WTC11 (cell line): ENCODE results near the gene C8B. TPM values are rescaled to one million over a fixed set of nuclear protein-coding genes. Genes with fewer than 3 reads are reported as not detected.

Experiments
- ATAC-seq: fragments of 200-7000 bp; cut with Tn5 transposase; 2 replicates; pipeline ENCODE4 v1.10.0; 2021; ENCODE audit warnings: mild to moderate bottlenecking, moderate library complexity
- CTCF ChIA-PET: fragments of 300-600 bp; sonication (Branson Sonifier 250); formaldehyde crosslinking; loops from one replicate; lab custom pipeline; 2021; ENCODE audit warnings: antibody characterized with exemption; lab: Charles Lee
- POLR2A ChIA-PET: fragments of 350-600 bp; sonication (Branson Sonifier 250); formaldehyde crosslinking; loops from one replicate; lab custom pipeline; 2021; ENCODE audit warnings: antibody characterized with exemption; lab: Charles Lee
- DNase-seq: peaks from one replicate; pipeline ENCODE4 v3.0.0; 2021; ENCODE audit warnings: low spot score
- H3K27ac Mint-ChIP-seq: 2 replicates; pipeline ENCODE4 v1.8.0; 2021; ENCODE audit warnings: mixed read lengths
- H3K27me3 Mint-ChIP-seq: 2 replicates; pipeline ENCODE4 v1.8.0; 2021; ENCODE audit warnings: low read depth, mild to moderate bottlenecking, moderate library complexity, mixed read lengths
- H3K36me3 Mint-ChIP-seq: 2 replicates; pipeline ENCODE4 v1.8.0; 2021; ENCODE audit warnings: mixed read lengths
- H3K4me1 Mint-ChIP-seq: 2 replicates; pipeline ENCODE4 v1.8.0; 2022; ENCODE audit warnings: mixed read lengths
- H3K4me3 Mint-ChIP-seq: 2 replicates; pipeline ENCODE4 v1.8.0; 2021; ENCODE audit warnings: mild to moderate bottlenecking, moderate library complexity, mixed read lengths
- H3K9me3 Mint-ChIP-seq: 2 replicates; pipeline ENCODE4 v1.8.0; 2021; ENCODE audit warnings: mixed read lengths
- AR ChIP-seq: fragments of 250-450 bp; sonication (Bioruptor Pico); IDR thresholded peaks from 2 replicates; pipeline ENCODE4 v1.9.0; 2021; ENCODE audit warnings: mild to moderate bottlenecking
- ATF2 ChIP-seq: sonication (generic); formaldehyde crosslinking; IDR thresholded peaks from 2 replicates; pipeline ENCODE4 v1.8.1; 2022; ENCODE audit warnings: low read depth, missing genetic modification reagents, borderline replicate concordance
- CBFB ChIP-seq: sonication (generic); formaldehyde crosslinking; IDR thresholded peaks from 2 replicates; pipeline ENCODE4 v1.8.1; 2022; ENCODE audit warnings: mild to moderate bottlenecking, low read depth, missing genetic modification reagents
- CREM ChIP-seq: sonication (generic); formaldehyde crosslinking; IDR thresholded peaks from 2 replicates; pipeline ENCODE4 v1.8.1; 2022; ENCODE audit warnings: mild to moderate bottlenecking, missing genetic modification reagents, moderate library complexity
- ETV6 ChIP-seq: sonication (generic); formaldehyde crosslinking; IDR thresholded peaks from 2 replicates; pipeline ENCODE4 v1.8.1; 2022; ENCODE audit warnings: mild to moderate bottlenecking, missing genetic modification reagents
- HMGA2 ChIP-seq: fragments of 250-450 bp; sonication (Bioruptor Pico); IDR thresholded peaks from 2 replicates; pipeline ENCODE4 v1.4.0; 2021; ENCODE audit warnings: mild to moderate bottlenecking, moderate library complexity
- HMGXB4 ChIP-seq: sonication (generic); formaldehyde crosslinking; IDR thresholded peaks from 2 replicates; pipeline ENCODE4 v1.8.1; 2023; ENCODE audit warnings: mild to moderate bottlenecking, moderate library complexity, missing genetic modification reagents
- JUN ChIP-seq: sonication (generic); formaldehyde crosslinking; IDR thresholded peaks from 2 replicates; pipeline ENCODE4 v1.8.0; 2023; ENCODE audit warnings: mild to moderate bottlenecking, missing genetic modification reagents
- KAT7 ChIP-seq: sonication (generic); formaldehyde crosslinking; IDR thresholded peaks from 2 replicates; pipeline ENCODE4 v1.8.1; 2023; ENCODE audit warnings: missing genetic modification reagents, mild to moderate bottlenecking, borderline replicate concordance
- NFE2L1 ChIP-seq: sonication (generic); formaldehyde crosslinking; IDR thresholded peaks from 2 replicates; pipeline ENCODE4 v1.8.1; 2023; ENCODE audit warnings: missing genetic modification reagents
- NFYB ChIP-seq: sonication (generic); formaldehyde crosslinking; conservative IDR thresholded peaks from 2 replicates; pipeline ENCODE4 v1.8.0; 2022; ENCODE audit warnings: low read depth, missing genetic modification reagents
- RORB ChIP-seq: fragments of 250-450 bp; sonication (Bioruptor Pico); IDR thresholded peaks from 2 replicates; pipeline ENCODE4 v1.9.0; 2021; ENCODE audit warnings: mild to moderate bottlenecking
- SMAD3 ChIP-seq: sonication (generic); formaldehyde crosslinking; IDR thresholded peaks from 2 replicates; pipeline ENCODE4 v1.8.0; 2022; ENCODE audit warnings: missing genetic modification reagents, mild to moderate bottlenecking, borderline replicate concordance
- SP1 ChIP-seq: sonication (generic); formaldehyde crosslinking; conservative IDR thresholded peaks from 2 replicates; pipeline ENCODE4 v1.8.1; 2022; ENCODE audit warnings: missing genetic modification reagents
- TEAD1 ChIP-seq: sonication (generic); formaldehyde crosslinking; IDR thresholded peaks from 2 replicates; pipeline ENCODE4 v1.8.0; 2022; ENCODE audit warnings: mild to moderate bottlenecking, missing genetic modification reagents
- ZMAT4 ChIP-seq: fragments of 250-450 bp; sonication (Bioruptor Pico); IDR thresholded peaks from 2 replicates; pipeline ENCODE4 v1.9.0; 2021; ENCODE audit warnings: mild to moderate bottlenecking
- total RNA-seq: library from RNA; stranded (reverse); gene quantifications from 3 replicates; pipeline ENCODE4 v1.2.3, GENCODE V29; 2021
- TF ChIP-seq, protein P1 (sequence below): fragments of 250-450 bp; sonication (Bioruptor Pico); IDR thresholded peaks from 2 replicates; pipeline ENCODE4 v1.8.0; 2021; ENCODE audit warnings: mild to moderate bottlenecking
- TF ChIP-seq, protein P2 (sequence below): fragments of 250-450 bp; sonication (Bioruptor Pico); IDR thresholded peaks from 2 replicates; pipeline ENCODE4 v2.1.2; 2022; ENCODE audit warnings: mild to moderate bottlenecking, moderate library complexity
- TF ChIP-seq, protein P3 (sequence below): sonication (generic); formaldehyde crosslinking; IDR thresholded peaks from 2 replicates; pipeline ENCODE4 v1.8.1; 2023; ENCODE audit warnings: mild to moderate bottlenecking, missing genetic modification reagents, moderate library complexity
- TF ChIP-seq, protein P4 (sequence below): fragments of 250-450 bp; sonication (Bioruptor Pico); IDR thresholded peaks from 2 replicates; pipeline ENCODE4 v1.9.0; 2021; ENCODE audit warnings: mild to moderate bottlenecking, borderline replicate concordance

Gene C8B
- total RNA-seq, 1 experiment from 2014 or later, result 0.46 TPM

- TF ChIP-seq, protein P1, sequence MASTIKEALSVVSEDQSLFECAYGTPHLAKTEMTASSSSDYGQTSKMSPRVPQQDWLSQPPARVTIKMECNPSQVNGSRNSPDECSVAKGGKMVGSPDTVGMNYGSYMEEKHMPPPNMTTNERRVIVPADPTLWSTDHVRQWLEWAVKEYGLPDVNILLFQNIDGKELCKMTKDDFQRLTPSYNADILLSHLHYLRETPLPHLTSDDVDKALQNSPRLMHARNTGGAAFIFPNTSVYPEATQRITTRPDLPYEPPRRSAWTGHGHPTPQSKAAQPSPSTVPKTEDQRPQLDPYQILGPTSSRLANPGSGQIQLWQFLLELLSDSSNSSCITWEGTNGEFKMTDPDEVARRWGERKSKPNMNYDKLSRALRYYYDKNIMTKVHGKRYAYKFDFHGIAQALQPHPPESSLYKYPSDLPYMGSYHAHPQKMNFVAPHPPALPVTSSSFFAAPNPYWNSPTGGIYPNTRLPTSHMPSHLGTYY (CRISPR knock-in tag), result no peak
- TF ChIP-seq SP1 (CRISPR knock-in tag) (no peak), ATF2 (no peak), ZMAT4 (CRISPR knock-in tag) (no peak), HMGA2 (CRISPR knock-in tag) (no peak), CBFB (CRISPR knock-in tag) (no peak), CREM (CRISPR knock-in tag) (no peak), TEAD1 (no peak), AR (CRISPR knock-in tag) (no peak), JUN (CRISPR knock-in tag) (no peak)
- TF ChIP-seq, protein P2, sequence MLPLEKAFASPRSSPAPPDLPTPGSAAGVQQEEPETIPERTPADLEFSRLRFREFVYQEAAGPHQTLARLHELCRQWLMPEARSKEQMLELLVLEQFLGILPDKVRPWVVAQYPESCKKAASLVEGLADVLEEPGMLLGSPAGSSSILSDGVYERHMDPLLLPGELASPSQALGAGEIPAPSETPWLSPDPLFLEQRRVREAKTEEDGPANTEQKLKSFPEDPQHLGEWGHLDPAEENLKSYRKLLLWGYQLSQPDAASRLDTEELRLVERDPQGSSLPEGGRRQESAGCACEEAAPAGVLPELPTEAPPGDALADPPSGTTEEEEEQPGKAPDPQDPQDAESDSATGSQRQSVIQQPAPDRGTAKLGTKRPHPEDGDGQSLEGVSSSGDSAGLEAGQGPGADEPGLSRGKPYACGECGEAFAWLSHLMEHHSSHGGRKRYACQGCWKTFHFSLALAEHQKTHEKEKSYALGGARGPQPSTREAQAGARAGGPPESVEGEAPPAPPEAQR, result no peak
These were observed 29.7 kb upstream of the C8B start (continued) for GRCh38 chr1:56995414-56996100.

DNA sequence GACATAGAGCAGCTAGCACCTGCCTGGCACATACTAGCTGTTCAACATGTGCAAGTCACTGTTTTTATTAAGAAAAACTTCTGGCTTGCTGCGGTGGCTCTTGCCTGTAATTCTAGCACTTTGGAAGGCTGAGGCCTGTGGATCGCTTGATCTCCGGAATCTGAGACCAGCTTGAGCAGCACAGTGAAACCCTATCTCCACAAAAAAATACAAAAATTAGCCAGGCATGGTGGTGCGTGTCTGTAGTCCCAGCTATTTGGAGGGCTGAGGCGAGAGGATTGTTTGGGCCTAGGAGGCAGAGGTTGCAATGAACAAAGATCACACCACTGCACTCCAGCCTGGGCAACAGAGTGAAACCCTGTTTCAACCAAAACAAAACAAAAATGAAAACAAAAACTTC, 27.7 kb upstream of the C8B start:
- Mint-ChIP-seq H3K4me1 (peaks cover 18% of the 10 kb centered on the region), H3K27me3 (no peaks in the 10 kb centered on the region), H3K4me3 (no peak overlapping the region), H3K9me3 (no peaks in the 10 kb centered on the region), H3K27ac (no peak overlapping the region), H3K36me3 (no peaks in the 10 kb centered on the region)
- ChIA-PET POLR2A (no interaction called here), CTCF (no interaction called here)
- ATAC-seq (no peak), DNase-seq (no peak)
- TF ChIP-seq, protein P3, sequence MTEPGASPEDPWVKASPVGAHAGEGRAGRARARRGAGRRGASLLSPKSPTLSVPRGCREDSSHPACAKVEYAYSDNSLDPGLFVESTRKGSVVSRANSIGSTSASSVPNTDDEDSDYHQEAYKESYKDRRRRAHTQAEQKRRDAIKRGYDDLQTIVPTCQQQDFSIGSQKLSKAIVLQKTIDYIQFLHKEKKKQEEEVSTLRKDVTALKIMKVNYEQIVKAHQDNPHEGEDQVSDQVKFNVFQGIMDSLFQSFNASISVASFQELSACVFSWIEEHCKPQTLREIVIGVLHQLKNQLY, result no peak
- TF ChIP-seq CREM (CRISPR knock-in tag) (no peak), SMAD3 (CRISPR knock-in tag) (no peak), HMGXB4 (CRISPR knock-in tag) (no peak), ATF2 (no peak), KAT7 (no peak), NFE2L1 (CRISPR knock-in tag) (no peak), NFYB (CRISPR knock-in tag) (no peak), ETV6 (CRISPR knock-in tag) (no peak), RORB (CRISPR knock-in tag) (no peak)
- TF ChIP-seq, protein P4, sequence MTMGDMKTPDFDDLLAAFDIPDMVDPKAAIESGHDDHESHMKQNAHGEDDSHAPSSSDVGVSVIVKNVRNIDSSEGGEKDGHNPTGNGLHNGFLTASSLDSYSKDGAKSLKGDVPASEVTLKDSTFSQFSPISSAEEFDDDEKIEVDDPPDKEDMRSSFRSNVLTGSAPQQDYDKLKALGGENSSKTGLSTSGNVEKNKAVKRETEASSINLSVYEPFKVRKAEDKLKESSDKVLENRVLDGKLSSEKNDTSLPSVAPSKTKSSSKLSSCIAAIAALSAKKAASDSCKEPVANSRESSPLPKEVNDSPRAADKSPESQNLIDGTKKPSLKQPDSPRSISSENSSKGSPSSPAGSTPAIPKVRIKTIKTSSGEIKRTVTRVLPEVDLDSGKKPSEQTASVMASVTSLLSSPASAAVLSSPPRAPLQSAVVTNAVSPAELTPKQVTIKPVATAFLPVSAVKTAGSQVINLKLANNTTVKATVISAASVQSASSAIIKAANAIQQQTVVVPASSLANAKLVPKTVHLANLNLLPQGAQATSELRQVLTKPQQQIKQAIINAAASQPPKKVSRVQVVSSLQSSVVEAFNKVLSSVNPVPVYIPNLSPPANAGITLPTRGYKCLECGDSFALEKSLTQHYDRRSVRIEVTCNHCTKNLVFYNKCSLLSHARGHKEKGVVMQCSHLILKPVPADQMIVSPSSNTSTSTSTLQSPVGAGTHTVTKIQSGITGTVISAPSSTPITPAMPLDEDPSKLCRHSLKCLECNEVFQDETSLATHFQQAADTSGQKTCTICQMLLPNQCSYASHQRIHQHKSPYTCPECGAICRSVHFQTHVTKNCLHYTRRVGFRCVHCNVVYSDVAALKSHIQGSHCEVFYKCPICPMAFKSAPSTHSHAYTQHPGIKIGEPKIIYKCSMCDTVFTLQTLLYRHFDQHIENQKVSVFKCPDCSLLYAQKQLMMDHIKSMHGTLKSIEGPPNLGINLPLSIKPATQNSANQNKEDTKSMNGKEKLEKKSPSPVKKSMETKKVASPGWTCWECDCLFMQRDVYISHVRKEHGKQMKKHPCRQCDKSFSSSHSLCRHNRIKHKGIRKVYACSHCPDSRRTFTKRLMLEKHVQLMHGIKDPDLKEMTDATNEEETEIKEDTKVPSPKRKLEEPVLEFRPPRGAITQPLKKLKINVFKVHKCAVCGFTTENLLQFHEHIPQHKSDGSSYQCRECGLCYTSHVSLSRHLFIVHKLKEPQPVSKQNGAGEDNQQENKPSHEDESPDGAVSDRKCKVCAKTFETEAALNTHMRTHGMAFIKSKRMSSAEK (CRISPR knock-in tag), result no peak
